Measurements from ENCODE around the gene BIRC5. TPM values are rescaled to one million over a fixed set of nuclear protein-coding genes. Genes with fewer than 3 reads are reported as not detected.
"Not testable (repeated sequence)": the region's sequence is repeated elsewhere in the genome, so short reads cannot be mapped to it uniquely, and the experiment has no call there.

Gene BIRC5
- total RNA-seq, 1 donor from 2014 or later, result 0.69 TPM

GRCh38 chr17:78168903-78169793 is 44.9 kb upstream of the BIRC5 start:
- peak overlapping the region; percentile 83 for H3K4me3 ChIP-seq
- H3K4me1 ChIP-seq, result peaks cover 61% of the 10 kb centered on the region
- no peaks in the 10 kb centered on the region for H3K27me3 ChIP-seq (ENCODE audit: low read depth)
- H3K9me3 ChIP-seq (replicated peaks), result no peaks in the 10 kb centered on the region
- peaks cover 18% of the 10 kb centered on the region for H3K36me3 ChIP-seq
- intact Hi-C loops (cut with micrococcal nuclease), result no loop called here
- peak overlapping the region; percentile 94 for H3K27ac ChIP-seq (replicated peaks)
- TF ChIP-seq, protein P1, sequence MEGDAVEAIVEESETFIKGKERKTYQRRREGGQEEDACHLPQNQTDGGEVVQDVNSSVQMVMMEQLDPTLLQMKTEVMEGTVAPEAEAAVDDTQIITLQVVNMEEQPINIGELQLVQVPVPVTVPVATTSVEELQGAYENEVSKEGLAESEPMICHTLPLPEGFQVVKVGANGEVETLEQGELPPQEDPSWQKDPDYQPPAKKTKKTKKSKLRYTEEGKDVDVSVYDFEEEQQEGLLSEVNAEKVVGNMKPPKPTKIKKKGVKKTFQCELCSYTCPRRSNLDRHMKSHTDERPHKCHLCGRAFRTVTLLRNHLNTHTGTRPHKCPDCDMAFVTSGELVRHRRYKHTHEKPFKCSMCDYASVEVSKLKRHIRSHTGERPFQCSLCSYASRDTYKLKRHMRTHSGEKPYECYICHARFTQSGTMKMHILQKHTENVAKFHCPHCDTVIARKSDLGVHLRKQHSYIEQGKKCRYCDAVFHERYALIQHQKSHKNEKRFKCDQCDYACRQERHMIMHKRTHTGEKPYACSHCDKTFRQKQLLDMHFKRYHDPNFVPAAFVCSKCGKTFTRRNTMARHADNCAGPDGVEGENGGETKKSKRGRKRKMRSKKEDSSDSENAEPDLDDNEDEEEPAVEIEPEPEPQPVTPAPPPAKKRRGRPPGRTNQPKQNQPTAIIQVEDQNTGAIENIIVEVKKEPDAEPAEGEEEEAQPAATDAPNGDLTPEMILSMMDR (IDR thresholded peaks at IDR 0.05; ENCODE audit: borderline replicate concordance), result no peak
- DNase-seq, result peak; percentile 58

DNA sequence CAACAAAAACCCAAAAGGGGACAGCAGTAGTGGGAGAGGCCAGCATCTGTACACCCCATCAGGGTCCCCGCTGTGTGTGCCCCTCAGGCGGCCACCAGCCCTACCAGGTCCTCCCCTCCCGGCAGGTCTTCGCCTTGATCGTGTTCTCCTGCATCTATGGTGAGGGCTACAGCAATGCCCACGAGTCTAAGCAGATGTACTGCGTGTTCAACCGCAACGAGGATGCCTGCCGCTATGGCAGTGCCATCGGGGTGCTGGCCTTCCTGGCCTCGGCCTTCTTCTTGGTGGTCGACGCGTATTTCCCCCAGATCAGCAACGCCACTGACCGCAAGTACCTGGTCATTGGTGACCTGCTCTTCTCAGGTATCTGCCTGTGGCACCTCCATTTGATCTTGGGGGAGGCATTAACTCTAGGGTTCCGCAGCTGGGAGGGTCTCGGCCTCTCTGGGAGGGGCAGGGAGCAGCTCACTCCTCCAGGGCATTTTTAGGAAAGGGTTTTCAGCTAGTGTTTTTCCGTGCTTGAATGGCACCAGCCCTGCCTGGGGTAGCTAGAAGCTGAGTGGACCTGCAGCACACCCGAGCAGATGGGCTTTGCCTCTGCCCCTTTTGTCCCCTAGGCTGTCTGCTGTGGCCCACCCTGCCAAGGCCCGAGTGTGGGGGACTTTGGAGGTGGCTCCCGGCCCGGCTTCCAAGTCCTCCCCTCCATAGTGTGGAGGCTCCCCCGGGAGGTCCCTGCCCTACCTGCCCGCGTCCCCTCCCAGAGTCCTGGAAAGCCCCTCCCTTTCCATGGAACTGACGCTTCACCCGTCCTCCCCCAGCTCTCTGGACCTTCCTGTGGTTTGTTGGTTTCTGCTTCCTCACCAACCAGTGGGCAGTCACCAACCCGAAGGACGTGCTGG is 43.1 kb upstream of the BIRC5 start:
- H3K27ac ChIP-seq (replicated peaks), result peak overlapping the region; percentile 91
- H3K4me1 ChIP-seq, result peaks cover 79% of the 10 kb centered on the region
- intact Hi-C loops (cut with micrococcal nuclease), result no loop called here
- DNase-seq, result no peak
- peaks cover 18% of the 10 kb centered on the region for H3K36me3 ChIP-seq
- no peak overlapping the region for H3K4me3 ChIP-seq
- H3K27me3 ChIP-seq (ENCODE audit: low read depth), result no peaks in the 10 kb centered on the region
- TF ChIP-seq, protein P1 (IDR thresholded peaks at IDR 0.05; ENCODE audit: borderline replicate concordance), result no peak
- no peaks in the 10 kb centered on the region for H3K9me3 ChIP-seq (replicated peaks)

- peak overlapping the region; percentile 91 for H3K27ac ChIP-seq (replicated peaks)
- H3K9me3 ChIP-seq (replicated peaks); DNase-seq; intact Hi-C loops (cut with micrococcal nuclease); H3K27me3 ChIP-seq (ENCODE audit: low read depth): not testable (repeated sequence)
- peaks cover 87% of the 10 kb centered on the region for H3K4me1 ChIP-seq
- H3K4me3 ChIP-seq, result peak overlapping the region; percentile 29
- peaks cover 18% of the 10 kb centered on the region for H3K36me3 ChIP-seq
These were observed 42.3 kb upstream of the BIRC5 start for GRCh38 chr17:78171591-78172248.

DNA sequence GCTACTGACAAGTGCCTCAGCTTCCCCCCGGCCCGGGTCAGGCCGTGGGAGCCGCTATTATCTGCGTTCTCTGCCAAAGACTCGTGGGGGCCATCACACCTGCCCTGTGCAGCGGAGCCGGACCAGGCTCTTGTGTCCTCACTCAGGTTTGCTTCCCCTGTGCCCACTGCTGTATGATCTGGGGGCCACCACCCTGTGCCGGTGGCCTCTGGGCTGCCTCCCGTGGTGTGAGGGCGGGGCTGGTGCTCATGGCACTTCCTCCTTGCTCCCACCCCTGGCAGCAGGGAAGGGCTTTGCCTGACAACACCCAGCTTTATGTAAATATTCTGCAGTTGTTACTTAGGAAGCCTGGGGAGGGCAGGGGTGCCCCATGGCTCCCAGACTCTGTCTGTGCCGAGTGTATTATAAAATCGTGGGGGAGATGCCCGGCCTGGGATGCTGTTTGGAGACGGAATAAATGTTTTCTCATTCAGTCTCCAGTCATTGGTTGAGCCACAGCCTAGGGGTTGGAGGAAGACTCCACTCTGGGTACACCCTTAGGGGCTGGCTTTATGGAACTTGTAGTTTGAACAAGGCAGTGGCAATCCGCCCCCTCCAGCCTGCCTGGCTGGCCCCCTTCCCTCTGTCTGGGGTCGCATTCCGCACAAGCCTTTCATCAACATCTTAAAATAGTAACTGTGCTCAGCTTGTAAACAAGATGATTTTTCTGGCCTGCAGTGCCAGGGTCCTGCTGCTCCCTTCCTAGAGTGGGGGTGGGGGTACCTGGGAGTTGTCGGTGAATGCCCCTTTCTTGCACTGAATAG is 41.6 kb upstream of the BIRC5 start:
- peaks cover 91% of the 10 kb centered on the region for H3K4me1 ChIP-seq
- no peaks in the 10 kb centered on the region for H3K9me3 ChIP-seq (replicated peaks)
- peak overlapping the region; percentile 91 for H3K27ac ChIP-seq (replicated peaks)
- peaks cover 18% of the 10 kb centered on the region for H3K36me3 ChIP-seq
- intact Hi-C loops (cut with micrococcal nuclease), result no loop called here
- no peaks in the 10 kb centered on the region for H3K27me3 ChIP-seq (ENCODE audit: low read depth)
- H3K4me3 ChIP-seq, result peak overlapping the region; percentile 29
- DNase-seq, result peak; percentile 56
- TF ChIP-seq, protein P1 (IDR thresholded peaks at IDR 0.05; ENCODE audit: borderline replicate concordance), result no peak

GRCh38 chr17:78173097-78173715 is 40.8 kb upstream of the BIRC5 start:
- peaks cover 86% of the 10 kb centered on the region for H3K4me1 ChIP-seq
- H3K27ac ChIP-seq (replicated peaks), result peak overlapping the region; percentile 91
- no peak for DNase-seq
- H3K9me3 ChIP-seq (replicated peaks), result no peaks in the 10 kb centered on the region
- H3K36me3 ChIP-seq, result peaks cover 18% of the 10 kb centered on the region
- H3K27me3 ChIP-seq (ENCODE audit: low read depth), result no peaks in the 10 kb centered on the region
- H3K4me3 ChIP-seq, result no peak overlapping the region
- intact Hi-C loops (cut with micrococcal nuclease), result no loop called here
- TF ChIP-seq, protein P1 (IDR thresholded peaks at IDR 0.05; ENCODE audit: borderline replicate concordance), result no peak

All from left ventricle myocardium inferior (tissue), 1 donor.